Limb (tissue), 2 donors: ENCODE data around the gene CIB2.

Source experiments
- DNase-seq, 2 donors: peaks; one replicate each; pipeline ENCODE4 v3.0.0-alpha.2; 2016; ENCODE audit errors: extremely low spot score in 2 of 2

CIB2 gene

GRCh38 chr15:78149068-78149804, 18.0 kb upstream of the CIB2 start, which contains the start of gene IDH3A:
IDH3A (plus strand) TSS chr15:78149362; CDS start chr15:78149404, 42 bp downstream.
- peak; percentile 98 to 100 for DNase-seq

GRCh38 chr15:78148392-78149067, 17.3 kb upstream of the CIB2 start:
- no peak for DNase-seq

GRCh38 chr15:78147566-78147965, 16.3 kb upstream of the CIB2 start:
- no peak for DNase-seq

- no peak for DNase-seq
Observed at GRCh38 chr15:78146425-78147154, 15.3 kb upstream of the CIB2 start.

GRCh38 chr15:78142332-78142731, 11.1 kb upstream of the CIB2 start:
- DNase-seq = no peak

GRCh38 chr15:78140292-78140691, 9.0 kb upstream of the CIB2 start:
- DNase-seq = no peak

GRCh38 chr15:78139578-78139977, 8.3 kb upstream of the CIB2 start:
- DNase-seq = no peak

GRCh38 chr15:78133801-78134200, 2.6 kb upstream of the CIB2 start:
- DNase-seq = no peak

GRCh38 chr15:78130466-78131294, 565 bp downstream of the CIB2 start:
- DNase-seq = no peak

- DNase-seq = peak in 1 of 2 donors; percentile 26
Observed at GRCh38 chr15:78129751-78130287, 1.4 kb downstream of the CIB2 start.

- DNase-seq = no peak
Observed at GRCh38 chr15:78129077-78129750, 2.0 kb downstream of the CIB2 start.

- DNase-seq = no peak
Observed at GRCh38 chr15:78127882-78128281, 3.4 kb downstream of the CIB2 start.

- no peak for DNase-seq
Observed at GRCh38 chr15:78125267-78125666, 6.0 kb downstream of the CIB2 start.

- no peak for DNase-seq
Observed at GRCh38 chr15:78120523-78120922, 10.7 kb downstream of the CIB2 start.

- no peak for DNase-seq
Observed at GRCh38 chr15:78112551-78112950, 18.7 kb downstream of the CIB2 start.

GRCh38 chr15:78111788-78112187, 19.5 kb downstream of the CIB2 start:
- no peak for DNase-seq

- no peak for DNase-seq
Observed at GRCh38 chr15:78110916-78111475, 20.2 kb downstream of the CIB2 start.

GRCh38 chr15:78110096-78110495, 21.1 kb downstream of the CIB2 start:
- DNase-seq = peak in 1 of 2 donors; percentile 22

- no peak for DNase-seq
Observed at GRCh38 chr15:78109156-78109555, 22.1 kb downstream of the CIB2 start.
